ENCODE data around the gene PODN.

The PODN gene

DNA sequence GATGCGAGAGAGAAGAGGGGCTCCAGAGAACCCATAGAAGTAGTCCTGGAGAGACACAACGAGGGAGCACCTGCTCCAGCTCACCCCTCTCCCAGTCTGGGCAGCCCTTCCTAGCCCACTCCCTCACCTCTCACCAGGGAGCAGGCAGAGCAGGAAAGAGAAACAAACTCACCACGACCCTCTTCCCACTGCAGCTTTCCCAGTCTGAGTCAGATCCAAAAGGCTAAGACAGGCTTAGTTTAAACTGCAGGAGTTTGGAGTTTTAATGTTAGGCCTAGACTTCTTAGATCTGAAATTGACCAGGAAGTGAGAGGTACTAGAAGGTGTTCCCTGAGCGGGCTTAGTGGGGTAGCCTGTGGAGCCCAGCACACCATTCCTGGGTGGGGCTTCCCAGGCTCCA is 50.8 kb downstream of the PODN start:
- DNase-seq, result no peak

- DNase-seq, result no peak
Measured at GRCh38 chr1:53114090-53114489, 52.1 kb downstream of the PODN start.

DNA sequence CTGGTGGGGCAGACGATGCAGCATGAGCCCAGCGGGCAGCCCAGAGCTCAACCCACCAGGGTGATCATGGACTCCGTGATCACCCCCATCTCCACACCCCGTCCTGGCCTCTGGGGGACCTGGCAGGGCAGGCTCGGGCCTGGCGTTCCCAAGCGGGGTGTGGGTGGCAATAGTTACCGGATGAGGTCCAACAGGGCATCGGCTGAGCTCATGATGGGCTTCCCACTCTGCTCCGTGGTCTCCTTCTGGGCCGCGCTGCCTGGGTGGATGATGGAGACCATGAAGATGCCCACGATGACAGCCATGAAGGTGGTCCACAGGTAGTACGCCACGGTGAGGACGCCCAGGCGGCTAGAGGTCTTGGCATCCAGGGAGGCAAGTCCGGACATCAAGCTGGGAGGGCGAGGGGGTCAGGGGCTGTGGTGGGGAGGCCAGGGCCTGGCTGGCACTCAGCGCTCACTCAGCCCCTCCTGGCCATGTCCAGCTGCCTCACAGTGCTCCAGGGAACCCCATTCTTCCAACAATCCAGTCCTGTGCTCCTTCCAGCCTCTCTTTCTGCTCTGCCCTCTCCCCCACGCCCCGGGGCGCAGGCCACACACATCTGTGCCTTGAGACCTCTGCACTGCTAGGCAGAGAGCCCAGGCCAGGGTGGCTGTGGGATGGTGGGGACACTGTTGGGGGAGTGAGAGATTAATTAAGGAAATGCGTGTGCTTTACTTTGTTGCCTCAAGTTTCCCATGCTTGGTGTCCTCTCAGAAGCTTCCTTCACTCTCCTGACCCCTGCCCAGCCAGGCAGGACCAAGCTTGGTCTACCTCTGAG is 52.8 kb downstream of the PODN start:
- DNase-seq, result no peak

DNA sequence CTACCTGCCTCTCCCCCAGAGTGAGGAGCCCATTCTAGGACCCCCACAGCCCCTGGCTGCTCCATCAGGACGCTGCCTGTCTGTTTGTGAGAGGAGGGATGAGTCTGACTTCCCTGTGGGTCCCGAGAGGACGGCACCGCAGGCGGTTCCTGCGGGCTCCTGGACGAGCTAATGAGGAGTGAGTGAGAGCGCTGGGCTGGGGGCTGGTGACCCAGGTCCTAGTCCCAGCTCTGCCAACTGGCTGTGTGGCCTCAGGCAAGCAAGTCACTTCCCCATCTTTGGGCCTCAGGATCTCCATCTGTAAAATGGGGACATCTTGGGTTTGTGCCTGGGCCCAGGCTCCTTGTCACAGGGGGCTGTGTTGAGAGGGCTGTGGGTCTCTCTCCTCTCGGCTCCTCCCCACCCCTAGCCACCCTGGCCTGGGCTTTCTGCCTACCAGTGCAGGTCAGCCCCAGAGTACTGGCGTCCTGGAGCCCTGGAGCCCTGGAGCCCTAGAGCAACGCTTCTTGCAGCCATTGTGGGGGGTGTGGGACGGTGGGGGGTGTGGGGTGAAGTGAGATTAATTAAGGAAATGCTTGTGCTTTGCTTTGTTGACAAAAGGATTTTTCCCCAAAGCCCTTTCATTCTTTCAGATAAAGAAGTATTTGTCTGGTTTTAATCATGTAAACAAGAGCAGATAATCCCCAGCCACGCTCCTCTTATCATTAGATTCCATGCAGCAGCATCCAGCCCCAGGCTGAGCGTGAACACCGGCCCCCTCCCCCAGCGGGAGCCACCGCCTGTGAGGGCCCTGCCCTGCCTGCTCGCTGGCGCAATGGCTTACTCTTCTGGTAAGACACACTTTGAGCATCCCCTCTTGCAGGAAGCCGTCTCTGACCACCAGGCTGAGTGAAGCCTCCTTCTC is 53.6 kb downstream of the PODN start:
- DNase-seq, result no peak

- no peak for DNase-seq
Measured at GRCh38 chr1:53116307-53116810, 54.3 kb downstream of the PODN start.

GRCh38 chr1:53116933-53117600 is 55.1 kb downstream of the PODN start:
- no peak for DNase-seq

- no peak for DNase-seq
Measured at GRCh38 chr1:53117836-53118235, 55.8 kb downstream of the PODN start.

DNA sequence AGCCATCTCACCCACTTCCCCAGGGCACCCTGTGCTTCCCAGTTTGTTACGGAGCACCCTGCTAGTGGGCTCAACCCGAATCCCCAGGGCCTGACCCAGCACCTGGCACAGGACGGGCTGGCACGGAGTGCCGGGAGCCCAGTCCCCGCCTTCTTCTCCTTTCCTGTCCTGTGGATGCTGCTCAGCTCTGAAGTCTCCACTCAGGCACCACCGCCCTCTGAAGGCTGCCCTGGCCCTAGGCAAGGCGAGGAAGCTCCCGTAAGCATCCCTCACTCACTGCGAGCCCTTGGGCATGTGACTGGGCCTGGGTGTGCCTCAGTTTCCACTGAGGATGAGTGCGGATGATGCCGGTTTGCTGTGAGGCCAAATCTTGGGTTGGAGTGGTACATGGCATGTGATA is 58.6 kb downstream of the PODN start:
- no peak for DNase-seq

- DNase-seq, result peak in 3 of 56 donors; percentile 9 to 21 (median 9)
Measured at GRCh38 chr1:53121319-53122172, 59.5 kb downstream of the PODN start.

GRCh38 chr1:53122201-53122885 is 60.3 kb downstream of the PODN start:
- peak in 2 of 56 donors; percentile 6 to 9 for DNase-seq

- DNase-seq, result no peak
Measured at GRCh38 chr1:53122961-53123413, 61.0 kb downstream of the PODN start.

GRCh38 chr1:53123453-53124140 is 61.6 kb downstream of the PODN start:
- no peak for DNase-seq

GRCh38 chr1:53125122-53125521 is 63.1 kb downstream of the PODN start:
- no peak for DNase-seq

DNA sequence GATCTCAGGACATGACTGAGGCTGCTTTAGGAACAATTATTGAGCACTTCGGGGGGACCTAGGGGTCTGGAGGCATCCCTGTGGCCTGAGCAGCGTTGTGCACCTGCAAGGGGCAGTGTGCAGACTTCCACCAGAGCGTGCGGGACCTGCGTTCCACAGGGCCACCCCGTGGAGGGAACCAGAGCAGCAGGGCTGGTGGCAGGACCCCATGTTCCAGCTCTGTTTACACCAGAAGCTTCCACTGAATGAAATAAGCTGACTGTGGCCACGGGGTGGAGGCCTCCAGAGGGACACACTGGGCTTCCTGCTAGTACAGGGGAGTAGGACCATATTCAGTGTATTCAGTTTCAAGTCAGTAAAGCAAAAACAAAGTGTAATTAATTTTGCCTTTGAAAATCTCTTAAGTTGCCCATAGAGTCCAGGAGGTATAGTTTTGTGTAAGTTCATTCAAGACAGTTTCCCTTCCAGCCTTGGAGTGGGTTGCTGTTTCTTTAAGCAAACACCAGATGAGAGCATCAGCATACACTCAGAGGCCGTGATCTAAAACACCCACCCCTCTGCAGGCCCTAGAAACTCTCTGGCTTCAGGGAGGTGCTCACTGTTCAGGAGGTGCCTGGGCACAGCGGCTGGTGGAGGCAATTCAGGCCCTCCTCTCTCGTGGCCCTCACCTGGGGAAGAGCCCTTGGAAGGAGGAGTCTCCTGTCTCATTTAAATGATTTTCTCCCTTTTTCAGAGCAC is 63.8 kb downstream of the PODN start:
- no peak for DNase-seq

GRCh38 chr1:53126495-53126894 is 64.5 kb downstream of the PODN start:
- no peak for DNase-seq

DNA sequence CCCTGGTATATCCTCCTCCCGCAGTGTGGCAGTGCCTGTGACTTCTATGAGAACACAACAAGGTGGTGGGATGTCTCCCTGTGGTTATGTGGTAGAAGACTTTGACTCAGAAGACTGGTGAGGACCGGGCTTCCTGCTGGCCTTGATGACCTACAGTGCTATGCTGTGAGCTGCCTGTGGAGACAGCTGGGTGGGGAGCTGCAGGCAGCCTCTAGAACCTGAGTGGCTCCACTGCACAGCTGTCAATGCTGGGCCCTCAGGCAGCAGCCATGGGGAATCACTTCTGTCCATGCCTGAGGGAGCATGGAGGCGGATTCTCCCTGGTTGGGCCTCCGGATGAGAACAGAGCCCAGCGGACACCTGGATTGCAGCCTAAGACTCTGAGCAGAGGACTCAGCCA is 65.5 kb downstream of the PODN start:
- DNase-seq, result no peak

GRCh38 chr1:53128401-53128800 is 66.4 kb downstream of the PODN start:
- no peak for DNase-seq

GRCh38 chr1:53129891-53130597 is 68.0 kb downstream of the PODN start:
- no peak for DNase-seq
